ENCODE measurements around the gene PTPRQ.

The PTPRQ gene

DNA sequence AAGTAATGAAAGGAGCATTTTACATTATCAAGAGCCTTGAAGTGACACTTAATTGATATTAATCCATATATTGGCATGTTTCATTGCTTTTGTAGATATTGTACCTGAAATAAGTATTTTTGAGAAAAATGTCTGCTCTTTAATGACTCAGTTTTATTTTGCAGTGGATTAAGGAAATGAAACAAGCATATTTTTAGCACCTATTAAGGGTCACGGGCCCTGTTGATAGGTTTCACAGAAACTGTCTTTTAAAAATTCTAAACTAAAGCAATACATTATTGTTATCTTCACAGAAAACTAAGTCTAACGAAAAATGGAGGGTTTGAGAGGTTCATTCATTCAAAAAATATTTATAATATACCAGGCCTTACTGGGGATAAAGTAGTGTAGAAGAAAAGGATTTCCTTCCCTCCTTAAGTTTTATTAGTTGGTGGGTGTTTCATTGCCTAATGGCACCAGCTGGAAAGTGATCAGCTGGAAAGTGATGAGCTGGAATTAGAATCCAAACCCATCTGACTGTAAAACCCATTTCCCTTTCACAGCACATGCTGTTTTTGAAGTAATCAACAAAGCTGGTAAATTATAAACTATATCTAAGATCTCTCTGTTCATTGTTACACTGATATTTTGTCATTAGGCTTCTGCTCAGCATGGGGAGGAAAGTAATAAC, 54.2 kb downstream of the PTPRQ start:
- no peak overlapping the region for H3K27ac Mint-ChIP-seq
- H3K9me3 Mint-ChIP-seq, result no peaks in the 10 kb centered on the region
- DNase-seq, result no peak
- H3K27me3 Mint-ChIP-seq, result no peaks in the 10 kb centered on the region
- no peak overlapping the region for H3K4me3 Mint-ChIP-seq
- H3K4me1 Mint-ChIP-seq (ENCODE audit: low read depth), result no peaks in the 10 kb centered on the region
- no peaks in the 10 kb centered on the region for H3K36me3 Mint-ChIP-seq (ENCODE audit: low read depth)

DNA sequence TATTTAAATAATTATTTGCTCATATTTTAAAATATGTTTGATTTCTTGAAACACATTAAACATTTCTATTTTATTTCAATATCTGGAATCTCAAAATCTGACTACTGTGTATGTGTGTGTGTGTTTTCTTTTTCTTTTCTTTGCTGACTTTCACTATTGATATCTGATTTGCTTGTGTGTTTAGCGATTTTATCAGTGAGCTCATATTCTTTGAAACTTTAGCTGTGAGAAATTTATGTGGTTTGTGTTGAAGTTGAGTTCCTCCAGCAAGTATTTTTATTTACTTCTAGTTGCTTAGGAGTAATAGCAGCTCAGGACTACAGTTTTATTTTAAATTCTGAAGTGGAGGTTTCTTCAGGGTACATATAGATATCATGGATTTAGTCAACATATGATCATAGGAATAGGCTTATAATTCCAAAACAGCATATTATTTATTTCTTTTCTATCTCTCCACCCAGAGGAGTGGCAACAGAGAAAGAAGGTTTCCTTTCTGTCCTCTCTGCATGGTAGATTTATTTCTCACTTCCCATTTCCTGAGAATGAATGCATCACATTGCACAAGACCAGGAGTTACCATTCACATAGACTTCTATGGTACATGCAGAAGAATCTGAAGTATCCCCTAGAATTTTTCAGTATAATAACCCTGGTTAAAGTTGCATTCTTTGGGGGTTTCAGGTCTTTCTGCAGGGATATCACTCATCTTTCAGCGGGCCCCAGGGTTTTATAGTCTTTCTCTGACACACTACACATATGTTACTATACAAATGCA, 60.5 kb downstream of the PTPRQ start:
- Mint-ChIP-seq H3K27ac (no peak overlapping the region), H3K4me3 (no peak overlapping the region), H3K27me3 (no peaks in the 10 kb centered on the region), H3K4me1 (ENCODE audit: low read depth) (no peaks in the 10 kb centered on the region), H3K36me3 (ENCODE audit: low read depth) (no peaks in the 10 kb centered on the region), H3K9me3 (no peaks in the 10 kb centered on the region)
- no peak for DNase-seq

GRCh38 chr12:80509781-80510556, 65.9 kb downstream of the PTPRQ start:
- H3K27me3 Mint-ChIP-seq, result no peaks in the 10 kb centered on the region
- H3K9me3 Mint-ChIP-seq, result peaks cover 11% of the 10 kb centered on the region
- H3K27ac Mint-ChIP-seq, result no peak overlapping the region
- no peak overlapping the region for H3K4me3 Mint-ChIP-seq
- DNase-seq, result no peak
- no peaks in the 10 kb centered on the region for H3K36me3 Mint-ChIP-seq (ENCODE audit: low read depth)
- H3K4me1 Mint-ChIP-seq (ENCODE audit: low read depth), result no peaks in the 10 kb centered on the region

GRCh38 chr12:80512781-80513180, 68.7 kb downstream of the PTPRQ start:
- H3K27me3 Mint-ChIP-seq, result no peaks in the 10 kb centered on the region
- no peaks in the 10 kb centered on the region for H3K36me3 Mint-ChIP-seq (ENCODE audit: low read depth)
- H3K27ac Mint-ChIP-seq, result no peak overlapping the region
- no peaks in the 10 kb centered on the region for H3K4me1 Mint-ChIP-seq (ENCODE audit: low read depth)
- no peak for DNase-seq
- peaks cover 14% of the 10 kb centered on the region for H3K9me3 Mint-ChIP-seq
- no peak overlapping the region for H3K4me3 Mint-ChIP-seq

DNA sequence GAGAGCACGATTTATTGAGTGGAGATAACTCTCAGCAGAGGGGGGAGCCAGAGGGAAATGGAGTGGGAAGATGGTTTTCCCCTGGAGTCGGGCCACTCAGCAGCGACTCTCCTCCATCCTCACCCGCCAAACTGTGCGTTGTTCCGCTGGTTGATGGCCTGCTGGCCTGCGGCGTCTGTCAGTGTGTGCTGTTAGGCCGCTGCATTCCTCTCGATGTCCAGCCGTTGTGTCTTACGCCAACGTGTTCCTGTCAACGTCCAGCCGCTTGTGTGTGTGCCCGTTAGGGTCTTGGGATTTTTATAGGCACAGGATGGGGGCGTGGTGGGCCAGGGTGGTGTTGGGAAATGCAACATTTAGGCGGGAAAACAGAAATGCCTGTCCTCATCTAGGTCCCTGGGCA, 69.2 kb downstream of the PTPRQ start:
- Mint-ChIP-seq H3K27ac (no peak overlapping the region), H3K4me1 (ENCODE audit: low read depth) (no peaks in the 10 kb centered on the region), H3K4me3 (no peak overlapping the region), H3K9me3 (peaks cover 18% of the 10 kb centered on the region), H3K27me3 (no peaks in the 10 kb centered on the region), H3K36me3 (ENCODE audit: low read depth) (no peaks in the 10 kb centered on the region)
- DNase-seq, result no peak

GRCh38 chr12:80517655-80518054, 73.6 kb downstream of the PTPRQ start:
- Mint-ChIP-seq H3K27ac (no peak overlapping the region), H3K27me3 (no peaks in the 10 kb centered on the region), H3K4me1 (ENCODE audit: low read depth) (no peaks in the 10 kb centered on the region), H3K36me3 (ENCODE audit: low read depth) (no peaks in the 10 kb centered on the region), H3K9me3 (peaks cover 14% of the 10 kb centered on the region), H3K4me3 (no peak overlapping the region)
- no peak for DNase-seq

DNA sequence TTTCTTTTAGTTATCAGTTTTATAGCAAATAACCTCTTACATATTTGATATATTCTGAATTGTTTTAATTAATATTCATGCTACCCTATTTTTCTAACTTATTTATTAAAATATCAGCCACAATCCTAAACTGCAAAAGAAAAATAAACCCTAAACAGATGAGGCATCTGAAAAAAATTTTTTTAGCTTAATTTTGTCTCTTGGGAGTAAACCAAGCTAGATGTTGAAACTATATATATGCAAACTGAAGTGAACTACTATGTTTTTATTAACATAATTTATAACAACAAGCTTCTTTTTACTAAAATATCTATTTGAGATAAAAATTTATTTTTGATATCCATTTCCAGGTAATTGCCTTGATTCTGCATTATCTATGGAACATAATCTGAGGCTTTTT, 87.6 kb downstream of the PTPRQ start:
- no peaks in the 10 kb centered on the region for H3K27me3 Mint-ChIP-seq
- no peaks in the 10 kb centered on the region for H3K36me3 Mint-ChIP-seq (ENCODE audit: low read depth)
- no peaks in the 10 kb centered on the region for H3K4me1 Mint-ChIP-seq (ENCODE audit: low read depth)
- no peak overlapping the region for H3K4me3 Mint-ChIP-seq
- peaks cover 4% of the 10 kb centered on the region for H3K9me3 Mint-ChIP-seq
- no peak for DNase-seq
- no peak overlapping the region for H3K27ac Mint-ChIP-seq

DNA sequence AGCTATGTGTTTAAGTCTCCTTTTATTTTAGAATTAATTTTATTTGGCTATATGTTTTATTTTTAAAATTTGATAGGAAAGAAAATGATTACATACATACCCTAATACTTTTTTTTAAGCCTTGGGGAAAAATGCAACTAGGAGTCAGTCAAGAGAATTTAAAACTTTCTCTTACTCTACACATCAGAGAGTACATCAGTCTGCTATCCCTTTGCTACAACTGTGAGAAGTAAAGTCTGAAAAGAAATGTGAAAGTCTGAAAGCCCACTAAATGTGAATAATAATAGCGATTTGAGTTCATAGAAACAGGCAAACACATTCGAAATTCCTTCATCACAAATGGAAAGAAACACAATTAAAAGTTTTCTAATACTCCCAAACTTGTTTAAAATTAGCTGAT, 95.0 kb downstream of the PTPRQ start:
- H3K9me3 Mint-ChIP-seq, result peaks cover 3% of the 10 kb centered on the region
- DNase-seq, result no peak
- H3K4me3 Mint-ChIP-seq, result no peak overlapping the region
- H3K36me3 Mint-ChIP-seq (ENCODE audit: low read depth), result no peaks in the 10 kb centered on the region
- H3K27me3 Mint-ChIP-seq, result no peaks in the 10 kb centered on the region
- H3K4me1 Mint-ChIP-seq (ENCODE audit: low read depth), result no peaks in the 10 kb centered on the region
- H3K27ac Mint-ChIP-seq, result no peak overlapping the region

DNA sequence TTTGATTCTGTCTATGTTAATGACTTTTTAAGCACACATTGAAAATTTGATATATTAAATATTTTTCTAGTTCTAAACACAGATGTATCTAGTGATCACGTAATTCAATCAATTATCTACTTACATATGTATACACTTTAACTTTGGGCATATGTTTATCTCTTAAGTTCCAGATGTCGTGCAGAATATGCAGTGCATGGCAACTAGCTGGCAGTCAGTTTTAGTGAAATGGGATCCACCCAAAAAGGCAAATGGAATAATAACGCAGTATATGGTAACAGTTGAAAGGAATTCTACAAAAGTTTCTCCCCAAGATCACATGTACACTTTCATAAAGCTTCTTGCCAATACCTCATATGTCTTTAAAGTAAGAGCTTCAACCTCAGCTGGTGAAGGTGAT, 105.3 kb downstream of the PTPRQ start:
- H3K4me3 Mint-ChIP-seq, result no peak overlapping the region
- H3K27me3 Mint-ChIP-seq, result no peaks in the 10 kb centered on the region
- no peaks in the 10 kb centered on the region for H3K4me1 Mint-ChIP-seq (ENCODE audit: low read depth)
- no peaks in the 10 kb centered on the region for H3K9me3 Mint-ChIP-seq
- no peak for DNase-seq
- H3K27ac Mint-ChIP-seq, result no peak overlapping the region
- H3K36me3 Mint-ChIP-seq (ENCODE audit: low read depth), result no peaks in the 10 kb centered on the region

- H3K27ac Mint-ChIP-seq, result no peak overlapping the region
- H3K36me3 Mint-ChIP-seq (ENCODE audit: low read depth), result no peaks in the 10 kb centered on the region
- H3K9me3 Mint-ChIP-seq, result no peaks in the 10 kb centered on the region
These were observed 107.9 kb downstream of the PTPRQ start for GRCh38 chr12:80551897-80552296.

DNA sequence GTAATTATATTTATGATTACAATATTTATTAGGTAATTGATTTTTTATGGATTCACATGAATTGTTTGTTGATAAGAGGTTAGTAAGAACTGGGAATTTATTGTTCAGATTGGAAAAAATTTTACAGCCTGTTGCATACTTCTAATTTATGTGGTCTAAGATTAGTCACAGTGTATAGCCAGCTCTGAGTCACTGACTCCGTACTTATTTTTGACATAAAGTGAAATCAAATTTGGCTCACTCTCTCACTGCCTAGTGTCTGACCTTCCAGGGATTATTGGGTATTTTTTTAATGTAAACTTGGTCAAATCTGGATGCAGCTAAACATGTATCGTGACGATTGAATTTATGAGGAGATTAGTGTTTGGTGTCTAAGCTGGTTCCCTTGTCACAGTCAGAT, 109.3 kb downstream of the PTPRQ start:
- no peak for DNase-seq
- Mint-ChIP-seq H3K27me3 (no peaks in the 10 kb centered on the region), H3K4me1 (ENCODE audit: low read depth) (no peaks in the 10 kb centered on the region), H3K36me3 (ENCODE audit: low read depth) (no peaks in the 10 kb centered on the region), H3K4me3 (no peak overlapping the region), H3K27ac (no peak overlapping the region), H3K9me3 (no peaks in the 10 kb centered on the region)

More at GRCh38 chr12:80551897-80552296, 107.9 kb downstream of the PTPRQ start:
- DNase-seq, result no peak
- Mint-ChIP-seq H3K4me1 (ENCODE audit: low read depth) (no peaks in the 10 kb centered on the region), H3K4me3 (no peak overlapping the region), H3K27me3 (no peaks in the 10 kb centered on the region)

- no peak overlapping the region for H3K4me3 Mint-ChIP-seq
- H3K27ac Mint-ChIP-seq, result no peak overlapping the region
- H3K9me3 Mint-ChIP-seq, result no peaks in the 10 kb centered on the region
- no peaks in the 10 kb centered on the region for H3K36me3 Mint-ChIP-seq (ENCODE audit: low read depth)
- no peaks in the 10 kb centered on the region for H3K27me3 Mint-ChIP-seq
- H3K4me1 Mint-ChIP-seq (ENCODE audit: low read depth), result no peaks in the 10 kb centered on the region
- no peak for DNase-seq
These were observed 112.5 kb downstream of the PTPRQ start for GRCh38 chr12:80556566-80556965.

GRCh38 chr12:80559766-80560165, 115.7 kb downstream of the PTPRQ start:
- DNase-seq, result no peak
- H3K4me3 Mint-ChIP-seq, result no peak overlapping the region
- H3K9me3 Mint-ChIP-seq, result no peaks in the 10 kb centered on the region
- no peaks in the 10 kb centered on the region for H3K27me3 Mint-ChIP-seq
- H3K4me1 Mint-ChIP-seq (ENCODE audit: low read depth), result no peaks in the 10 kb centered on the region
- H3K36me3 Mint-ChIP-seq (ENCODE audit: low read depth), result no peaks in the 10 kb centered on the region
- no peak overlapping the region for H3K27ac Mint-ChIP-seq

GRCh38 chr12:80565271-80565670, 121.2 kb downstream of the PTPRQ start:
- Mint-ChIP-seq H3K9me3 (peaks cover 6% of the 10 kb centered on the region), H3K4me1 (ENCODE audit: low read depth) (no peaks in the 10 kb centered on the region), H3K36me3 (ENCODE audit: low read depth) (no peaks in the 10 kb centered on the region), H3K27me3 (no peaks in the 10 kb centered on the region), H3K27ac (no peak overlapping the region), H3K4me3 (no peak overlapping the region)
- no peak for DNase-seq

- peaks cover 10% of the 10 kb centered on the region for H3K9me3 Mint-ChIP-seq
- no peaks in the 10 kb centered on the region for H3K27me3 Mint-ChIP-seq
- H3K36me3 Mint-ChIP-seq (ENCODE audit: low read depth), result no peaks in the 10 kb centered on the region
- no peak overlapping the region for H3K27ac Mint-ChIP-seq
- DNase-seq, result no peak
- no peaks in the 10 kb centered on the region for H3K4me1 Mint-ChIP-seq (ENCODE audit: low read depth)
- H3K4me3 Mint-ChIP-seq, result no peak overlapping the region
These were observed 123.4 kb downstream of the PTPRQ start for GRCh38 chr12:80567401-80567800.
